B cell (primary cell): Measurements from ENCODE around the gene RAB25. TPM values are rescaled to one million over a fixed set of nuclear protein-coding genes. Genes with fewer than 3 reads are reported as not detected.

ENCODE experiments used
- ATAC-seq: fragments of 200-7000 bp; cut with Tn5 transposase; one replicate; pipeline ENCODE4 v1.10.0; 2021; ENCODE audit warnings: low read depth, mild to moderate bottlenecking, moderate number of reproducible peaks, moderate library complexity
- CTCF ChIA-PET: fragments of 350-600 bp; sonication (Branson Sonifier 250); formaldehyde crosslinking; loops from one replicate; lab custom pipeline; 2021; ENCODE audit warnings: antibody characterized with exemption, inconsistent platforms; lab: Charles Lee
- POLR2A ChIA-PET: fragments of 350-600 bp; sonication (Branson Sonifier 250); formaldehyde crosslinking; loops from one replicate; lab custom pipeline; 2021; ENCODE audit warnings: antibody characterized with exemption; lab: Charles Lee
- DNase-seq: peaks from one replicate; pipeline ENCODE4 v3.0.0; 2013
- H2AFZ ChIP-seq: 2 replicates; pipeline ENCODE4 v1.6.1; 2012; ENCODE audit warnings: mild to moderate bottlenecking, low read depth, low read length; ENCODE audit not compliant: insufficient read depth, poor library complexity, severe bottlenecking
- H3K27ac ChIP-seq, 2 donors: 1 replicate in 1 of 2; 2 replicates in 1 of 2; pipeline ENCODE4 v1.5.1; 2012 to 2013; ENCODE audit warnings: low read length in 2 of 2, mild to moderate bottlenecking in 2 of 2, moderate library complexity in 1 of 2
- H3K27me3 ChIP-seq, 4 experiments: fragments of 200-600 bp in 1 of 4; sonication (generic) in 1 of 4; replicated peaks in 1 of 4; 1 replicate in 2 of 4; 2 replicates in 2 of 4; pipeline versions ENCODE4 v1.6.1 to v1.7.0; 2013 to 2016; ENCODE audit warnings: low read length in 3 of 4, mild to moderate bottlenecking in 2 of 4, mixed read lengths in 1 of 4, moderate library complexity in 1 of 4; ENCODE audit not compliant: insufficient read depth in 4 of 4, control insufficient read depth in 3 of 4; ENCODE audit errors: control extremely low read depth in 1 of 4
- H3K36me3 ChIP-seq, 2 experiments: replicated peaks in 1 of 2; 1 replicate in 1 of 2; 2 replicates in 1 of 2; pipeline versions ENCODE4 v1.6.1 to v1.7.1; 2013; ENCODE audit warnings: low read length in 1 of 2; ENCODE audit not compliant: insufficient read depth in 2 of 2, control insufficient read depth in 1 of 2; ENCODE audit errors: control extremely low read depth in 1 of 2, extremely low read depth in 1 of 2
- H3K4me1 ChIP-seq, 2 donors: fragments of 200-600 bp in 1 of 2; sonication (generic) in 1 of 2; 1 replicate in 1 of 2; 2 replicates in 1 of 2; pipeline versions ENCODE4 v1.5.1 to v1.6.1; 2013 to 2017; ENCODE audit warnings: low read length in 2 of 2; ENCODE audit not compliant: control insufficient read depth in 2 of 2, insufficient read depth in 2 of 2
- H3K4me2 ChIP-seq: replicated peaks from 2 replicates; pipeline ENCODE3; 2012; ENCODE audit warnings: mild to moderate bottlenecking, low read depth, low read length; ENCODE audit not compliant: poor library complexity, severe bottlenecking
- H3K4me3 ChIP-seq, 5 experiments: fragments of 200-600 bp in 1 of 5; sonication (generic) in 1 of 5; 1 replicate in 3 of 5; 2 replicates in 2 of 5; pipeline versions ENCODE4 v1.5.1 to v1.7.0; 2011 to 2016; ENCODE audit warnings: low read length in 4 of 5, mild to moderate bottlenecking in 4 of 5, low read depth in 2 of 5, control low read depth in 1 of 5, moderate library complexity in 1 of 5; ENCODE audit not compliant: insufficient read depth in 1 of 5; ENCODE audit errors: control extremely low read depth in 1 of 5, extremely low read depth in 1 of 5
- H3K79me2 ChIP-seq: fragments of 200-600 bp; sonication (generic); one replicate; pipeline ENCODE4 v1.6.0; 2016; ENCODE audit warnings: low read length; ENCODE audit not compliant: control insufficient read depth, insufficient read depth
- H3K9ac ChIP-seq: fragments of 200-600 bp; sonication (generic); 2 replicates; pipeline ENCODE4 v1.6.1; 2017; ENCODE audit warnings: mild to moderate bottlenecking, low read length, moderate library complexity
- H3K9me3 ChIP-seq, 3 donors: one replicate each; pipeline versions ENCODE4 v1.6.1 to v1.7.1; 2013; ENCODE audit warnings: low read length in 2 of 3; ENCODE audit not compliant: control insufficient read depth in 2 of 3, insufficient read depth in 1 of 3; ENCODE audit errors: control extremely low read depth in 1 of 3
- H4K20me1 ChIP-seq: 2 replicates; pipeline ENCODE4 v1.6.0; 2012; ENCODE audit warnings: mild to moderate bottlenecking, low read length; ENCODE audit not compliant: insufficient read depth, control insufficient read depth, poor library complexity, severe bottlenecking
- H3K27ac Mint-ChIP-seq: one replicate; pipeline ENCODE4 v1.8.0; 2021; ENCODE audit warnings: mixed read lengths
- H3K27me3 Mint-ChIP-seq: one replicate; pipeline ENCODE4 v1.8.0; 2021; ENCODE audit warnings: mixed read lengths
- H3K4me1 Mint-ChIP-seq: one replicate; pipeline ENCODE4 v1.8.0; 2021; ENCODE audit warnings: mixed read lengths
- H3K4me3 Mint-ChIP-seq: one replicate; pipeline ENCODE4 v1.8.0; 2021; ENCODE audit warnings: mixed read lengths
- H3K9me3 Mint-ChIP-seq: one replicate; pipeline ENCODE4 v1.8.0; 2022; ENCODE audit warnings: mixed read lengths; ENCODE audit not compliant: insufficient read depth
- EZH2 ChIP-seq: IDR thresholded peaks from 2 replicates; pipeline ENCODE4 v1.6.1; 2012; ENCODE audit warnings: borderline replicate concordance, low read depth, mild to moderate bottlenecking, moderate library complexity, low read length; ENCODE audit not compliant: insufficient read depth, poor library complexity, severe bottlenecking
- WGBS: methylation state at CpG from one replicate; pipeline ENCODE4 v1.1.5; 2013; ENCODE audit warnings: missing lambda C conversion rate; ENCODE audit not compliant: insufficient coverage; 5-methylcytosine and 5-hydroxymethylcytosine counted together
- intact Hi-C: fragments of 100-400 bp; cut with micrococcal nuclease; formaldehyde crosslinking; loops from one replicate; pipeline ENCODE4 v1.10.0; 2022
- polyA plus RNA-seq: library from polyadenylated mRNA; depleted of rRNA; stranded (reverse); fragments of >200 nt; gene quantifications from 2 replicates; pipeline ENCODE4 v1.2.3, GENCODE V29; 2012
- total RNA-seq, 2 donors: library from RNA; stranded (reverse); fragments of 120-200 nt in 1 of 2; gene quantifications; 1 replicate in 1 of 2; 2 replicates in 1 of 2; pipeline versions ENCODE4 v1.2.3 to v1.2.4, GENCODE V29; 2013 to 2022
- TF ChIP-seq, protein P1 (sequence below): fragments of 200-600 bp; IDR thresholded peaks from one replicate; pipeline ENCODE4 v1.8.0; 2022; ENCODE audit warnings: antibody characterized with exemption, mild to moderate bottlenecking

The RAB25 gene
- total and polyA plus RNA-seq, 2 donors (not counting 1 experiment from before 2014, with no cell fraction given) = 0.69 to 2.2 TPM

DNA sequence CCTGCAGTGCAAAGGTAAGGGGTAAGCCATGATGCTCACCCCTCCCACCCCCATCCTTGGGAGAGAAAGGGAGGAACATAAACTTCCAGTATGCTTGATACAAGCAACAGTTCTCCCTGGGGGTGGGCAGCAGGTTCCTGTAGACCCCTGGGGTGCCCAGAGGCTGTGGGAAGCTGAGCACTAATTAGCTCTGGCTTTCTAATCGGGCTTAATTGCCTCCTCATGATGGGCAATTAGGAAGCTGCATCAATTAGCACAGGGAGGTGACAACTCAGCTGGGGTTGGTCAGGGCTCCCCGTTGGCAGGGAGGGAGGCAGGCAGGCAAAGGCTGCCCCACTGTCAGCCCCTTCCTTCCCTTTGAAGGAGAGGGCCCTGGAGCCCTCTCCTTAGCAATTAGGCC lies 37.8 kb downstream of the RAB25 start:
- DNase-seq = no peak
- H3K36me3 ChIP-seq = no peaks in the 10 kb centered on the region
- no peak for TF ChIP-seq EZH2
- TF ChIP-seq, protein P1, sequence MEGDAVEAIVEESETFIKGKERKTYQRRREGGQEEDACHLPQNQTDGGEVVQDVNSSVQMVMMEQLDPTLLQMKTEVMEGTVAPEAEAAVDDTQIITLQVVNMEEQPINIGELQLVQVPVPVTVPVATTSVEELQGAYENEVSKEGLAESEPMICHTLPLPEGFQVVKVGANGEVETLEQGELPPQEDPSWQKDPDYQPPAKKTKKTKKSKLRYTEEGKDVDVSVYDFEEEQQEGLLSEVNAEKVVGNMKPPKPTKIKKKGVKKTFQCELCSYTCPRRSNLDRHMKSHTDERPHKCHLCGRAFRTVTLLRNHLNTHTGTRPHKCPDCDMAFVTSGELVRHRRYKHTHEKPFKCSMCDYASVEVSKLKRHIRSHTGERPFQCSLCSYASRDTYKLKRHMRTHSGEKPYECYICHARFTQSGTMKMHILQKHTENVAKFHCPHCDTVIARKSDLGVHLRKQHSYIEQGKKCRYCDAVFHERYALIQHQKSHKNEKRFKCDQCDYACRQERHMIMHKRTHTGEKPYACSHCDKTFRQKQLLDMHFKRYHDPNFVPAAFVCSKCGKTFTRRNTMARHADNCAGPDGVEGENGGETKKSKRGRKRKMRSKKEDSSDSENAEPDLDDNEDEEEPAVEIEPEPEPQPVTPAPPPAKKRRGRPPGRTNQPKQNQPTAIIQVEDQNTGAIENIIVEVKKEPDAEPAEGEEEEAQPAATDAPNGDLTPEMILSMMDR = no peak
- no peak overlapping the region for H3K9ac ChIP-seq
- Mint-ChIP-seq H3K4me1 (peaks cover 42% of the 10 kb centered on the region), H3K4me3 (no peak overlapping the region), H3K9me3 (no peaks in the 10 kb centered on the region), H3K27me3 (no peaks in the 10 kb centered on the region), H3K27ac (peak overlapping the region; percentile 95)
- POLR2A ChIA-PET = interaction anchor here (5.2 kb wide), 1 partner anchor 16 kb away, joined by 29 read pairs; the partner anchor contains the start of gene LMNA
- H3K9me3 ChIP-seq = peaks cover 0 to 3% (median 0%) of the 10 kb centered on the region in 3 donors
- H3K27ac ChIP-seq = peak overlapping the region in 1 of 2 donors; percentile 93
- no peak overlapping the region for H3K4me3 ChIP-seq
- H3K4me2 ChIP-seq = no peak overlapping the region
- no peaks in the 10 kb centered on the region for H4K20me1 ChIP-seq
- H2AFZ ChIP-seq = no peak overlapping the region
- peaks cover 0 to 5% (median 0%) of the 10 kb centered on the region in 4 experiments for H3K27me3 ChIP-seq
- CTCF ChIA-PET = interaction anchor here (0.6 to 23.7 kb wide), 6 partner anchors 8 to 160 kb away, joined by 3 to 970 read pairs (median 4); partner anchors contain the start of gene LMNA
- ATAC-seq = no peak
- H3K4me1 ChIP-seq = peaks cover 30 to 35% of the 10 kb centered on the region in 2 donors
- 100% methylated on average over 2 of the region's 2 CpGs for WGBS
- no peaks in the 10 kb centered on the region for H3K79me2 ChIP-seq
- intact Hi-C loops = no loop called here

DNA sequence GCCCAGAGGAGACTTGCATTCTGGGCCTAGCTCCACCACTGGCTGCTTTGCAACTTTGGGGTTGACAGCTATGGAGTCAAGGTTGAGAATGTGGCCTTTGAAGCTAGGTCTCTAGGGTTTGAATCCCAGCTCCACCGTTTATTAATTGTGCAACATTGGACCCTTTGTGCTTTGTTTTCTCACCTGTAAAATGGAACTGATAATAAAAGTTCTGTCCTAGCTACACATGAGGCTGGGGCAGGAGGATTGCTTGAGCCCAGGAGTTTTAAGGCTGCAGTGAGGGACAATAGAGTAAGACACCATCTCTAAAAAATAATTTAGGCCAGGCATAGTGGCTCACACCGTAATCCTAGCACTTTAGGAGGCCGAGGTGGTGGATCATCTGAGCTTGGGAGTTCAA lies 38.3 kb downstream of the RAB25 start:
- no peak overlapping the region for H3K9ac ChIP-seq
- H3K27ac ChIP-seq = peak overlapping the region in 1 of 2 donors; percentile 93
- H3K27ac Mint-ChIP-seq = no peak overlapping the region
- peaks cover 47% of the 10 kb centered on the region for H3K4me1 Mint-ChIP-seq
- intact Hi-C loops = no loop called here
- no peak for DNase-seq
- ChIA-PET CTCF (interaction anchor here (0.6 to 23.7 kb wide), 6 partner anchors 8 to 161 kb away, joined by 3 to 970 read pairs (median 4); partner anchors contain the start of gene LMNA), POLR2A (interaction anchor here (0.6 to 5.2 kb wide), 2 partner anchors 9 to 16 kb away, joined by 3 to 29 read pairs; partner anchors contain the start of gene LMNA)
- H3K27me3 Mint-ChIP-seq = no peaks in the 10 kb centered on the region
- no peak overlapping the region for H3K4me3 Mint-ChIP-seq
- H3K4me2 ChIP-seq = no peak overlapping the region
- TF ChIP-seq, protein P1 = no peak
- 100% methylated on average over 3 of the region's 3 CpGs for WGBS
- H3K9me3 Mint-ChIP-seq = no peaks in the 10 kb centered on the region
- no peaks in the 10 kb centered on the region for H4K20me1 ChIP-seq
- no peak overlapping the region for H3K4me3 ChIP-seq
- no peak overlapping the region for H2AFZ ChIP-seq
- no peaks in the 10 kb centered on the region for H3K79me2 ChIP-seq
- H3K4me1 ChIP-seq = peaks cover 35 to 40% of the 10 kb centered on the region in 2 donors
- H3K27me3 ChIP-seq = peaks cover 0 to 5% (median 0%) of the 10 kb centered on the region in 4 experiments
- peaks cover 0 to 3% (median 0%) of the 10 kb centered on the region in 3 donors for H3K9me3 ChIP-seq
- no peaks in the 10 kb centered on the region for H3K36me3 ChIP-seq
- ATAC-seq = no peak
